ENCODE data around the gene KCNC3. TPM values are rescaled to one million over a fixed set of nuclear protein-coding genes. Genes with fewer than 3 reads are reported as not detected.

KCNC3 gene
- polyA plus RNA-seq, 2 of the 4 experiments (the other 2 are of a cell fraction): 0.17 to 1.4 TPM

DNA sequence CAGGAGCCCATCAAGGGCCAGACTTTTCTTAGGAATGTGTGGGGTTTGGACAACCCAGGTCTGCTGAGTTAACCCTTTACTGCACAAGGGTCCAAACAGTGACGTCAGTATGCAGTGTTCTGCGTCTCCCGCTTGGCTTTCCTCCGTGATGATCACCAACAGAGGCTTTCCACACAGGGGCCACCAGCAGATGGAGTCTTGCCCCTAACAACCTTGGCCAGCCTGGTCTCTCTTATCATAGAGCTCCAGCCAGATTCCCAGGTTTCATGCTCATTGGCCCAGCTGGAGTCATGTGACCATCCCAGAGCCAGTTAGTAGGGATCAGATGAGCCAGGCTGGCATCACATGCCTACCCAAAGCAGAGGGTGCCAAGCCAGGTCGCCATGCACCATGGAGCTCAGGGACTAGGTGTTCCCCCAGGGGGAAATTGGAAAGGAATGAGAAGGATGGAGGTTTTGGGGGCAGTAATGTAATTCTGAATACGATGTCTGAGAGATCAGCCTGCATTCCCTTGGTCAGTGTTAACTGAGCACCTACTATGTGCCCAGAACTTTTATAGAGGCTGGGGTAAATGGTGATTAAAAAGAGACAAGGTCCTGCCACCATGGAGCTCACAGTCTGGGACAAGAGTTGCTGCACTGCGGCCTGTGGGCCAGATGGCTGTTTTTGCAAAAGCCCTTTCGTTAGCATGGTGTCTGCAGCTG lies 64.5 kb downstream of the KCNC3 start:
- POLR2A ChIA-PET: interaction anchor here (0.6 to 1.2 kb wide), 2 partner anchors 64 to 401 kb away, joined by 4 to 5 read pairs; partner anchors contain the start of gene KCNC3

DNA sequence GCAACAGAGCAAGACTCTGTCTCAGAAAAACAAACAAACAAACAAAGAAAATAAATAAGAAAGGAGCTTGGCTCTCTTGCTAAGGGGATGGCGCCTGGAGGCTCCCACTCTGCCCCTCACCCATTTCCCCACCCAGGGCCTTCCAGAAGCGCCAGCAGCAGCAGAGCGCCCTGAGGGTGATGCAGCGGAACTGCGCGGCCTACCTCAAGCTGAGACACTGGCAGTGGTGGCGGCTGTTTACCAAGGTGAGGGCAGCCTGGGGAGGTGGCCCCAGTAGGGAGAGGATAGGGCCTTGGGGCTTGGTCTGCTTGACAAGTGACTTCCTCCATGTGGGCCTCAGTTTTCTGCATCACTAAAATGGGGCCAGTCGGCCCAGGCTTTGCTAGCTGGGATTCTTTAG lies 66.0 kb downstream of the KCNC3 start:
- H3K9me3 ChIP-seq: no peaks in the 10 kb centered on the region
- ATAC-seq (no peak), DNase-seq (ENCODE audit: low read depth in 1 of 2, low spot score in 1 of 2) (no peak), FAIRE-seq (no peak)
- no peak for TF ChIP-seq CHD4 (IDR thresholded peaks at IDR 0.05; ENCODE audit: borderline replicate concordance)
- TF ChIP-seq, protein P1, sequence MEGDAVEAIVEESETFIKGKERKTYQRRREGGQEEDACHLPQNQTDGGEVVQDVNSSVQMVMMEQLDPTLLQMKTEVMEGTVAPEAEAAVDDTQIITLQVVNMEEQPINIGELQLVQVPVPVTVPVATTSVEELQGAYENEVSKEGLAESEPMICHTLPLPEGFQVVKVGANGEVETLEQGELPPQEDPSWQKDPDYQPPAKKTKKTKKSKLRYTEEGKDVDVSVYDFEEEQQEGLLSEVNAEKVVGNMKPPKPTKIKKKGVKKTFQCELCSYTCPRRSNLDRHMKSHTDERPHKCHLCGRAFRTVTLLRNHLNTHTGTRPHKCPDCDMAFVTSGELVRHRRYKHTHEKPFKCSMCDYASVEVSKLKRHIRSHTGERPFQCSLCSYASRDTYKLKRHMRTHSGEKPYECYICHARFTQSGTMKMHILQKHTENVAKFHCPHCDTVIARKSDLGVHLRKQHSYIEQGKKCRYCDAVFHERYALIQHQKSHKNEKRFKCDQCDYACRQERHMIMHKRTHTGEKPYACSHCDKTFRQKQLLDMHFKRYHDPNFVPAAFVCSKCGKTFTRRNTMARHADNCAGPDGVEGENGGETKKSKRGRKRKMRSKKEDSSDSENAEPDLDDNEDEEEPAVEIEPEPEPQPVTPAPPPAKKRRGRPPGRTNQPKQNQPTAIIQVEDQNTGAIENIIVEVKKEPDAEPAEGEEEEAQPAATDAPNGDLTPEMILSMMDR (IDR thresholded peaks at IDR 0.05): no peak
- TF ChIP-seq, protein P2, sequence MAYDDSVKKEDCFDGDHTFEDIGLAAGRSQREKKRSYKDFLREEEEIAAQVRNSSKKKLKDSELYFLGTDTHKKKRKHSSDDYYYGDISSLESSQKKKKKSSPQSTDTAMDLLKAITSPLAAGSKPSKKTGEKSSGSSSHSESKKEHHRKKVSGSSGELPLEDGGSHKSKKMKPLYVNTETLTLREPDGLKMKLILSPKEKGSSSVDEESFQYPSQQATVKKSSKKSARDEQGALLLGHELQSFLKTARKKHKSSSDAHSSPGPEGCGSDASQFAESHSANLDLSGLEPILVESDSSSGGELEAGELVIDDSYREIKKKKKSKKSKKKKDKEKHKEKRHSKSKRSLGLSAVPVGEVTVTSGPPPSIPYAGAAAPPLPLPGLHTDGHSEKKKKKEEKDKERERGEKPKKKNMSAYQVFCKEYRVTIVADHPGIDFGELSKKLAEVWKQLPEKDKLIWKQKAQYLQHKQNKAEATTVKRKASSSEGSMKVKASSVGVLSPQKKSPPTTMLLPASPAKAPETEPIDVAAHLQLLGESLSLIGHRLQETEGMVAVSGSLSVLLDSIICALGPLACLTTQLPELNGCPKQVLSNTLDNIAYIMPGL (CRISPR knock-in tag; IDR thresholded peaks at IDR 0.05; ENCODE audit: borderline replicate concordance): no peak
- no peak for TF ChIP-seq HOXB5 (CRISPR knock-in tag; IDR thresholded peaks at IDR 0.05)
- TF ChIP-seq SREBF2 (IDR thresholded peaks at IDR 0.05): no peak
- no peak for TF ChIP-seq PHF8 (IDR thresholded peaks at IDR 0.05; ENCODE audit: borderline replicate concordance, low read depth)
- TF ChIP-seq, protein P3, sequence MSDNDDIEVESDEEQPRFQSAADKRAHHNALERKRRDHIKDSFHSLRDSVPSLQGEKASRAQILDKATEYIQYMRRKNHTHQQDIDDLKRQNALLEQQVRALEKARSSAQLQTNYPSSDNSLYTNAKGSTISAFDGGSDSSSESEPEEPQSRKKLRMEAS (IDR thresholded peaks at IDR 0.05): no peak
- TF ChIP-seq RARB (CRISPR knock-in tag; IDR thresholded peaks at IDR 0.05): no peak
- H3K4me1 ChIP-seq: no peaks in the 10 kb centered on the region
- H3K4me3 ChIP-seq: no peak overlapping the region
- CTCF ChIA-PET: interaction anchor here (0.8 to 2.6 kb wide), 10 partner anchors 10 to 116 kb away, joined by 3 to 10 read pairs (median 4); no protein-coding TSS in a partner anchor
- POLR2A ChIA-PET: interaction anchor here (0.9 kb wide), 1 partner anchor 53 kb away, joined by 7 read pairs; no protein-coding TSS in a partner anchor
- no peak overlapping the region for H3K4me2 ChIP-seq
- no peak overlapping the region for H3K27ac ChIP-seq
- 92% methylated on average over 8 of the region's 8 CpGs for whole genome bisulfite sequencing (ENCODE audit: missing lambda C conversion rate)

More for the DNA sequence above, 64.5 kb downstream of the KCNC3 start:
- peak; percentile 32 to 76; a peak in 3 of 6 replicates for ATAC-seq
- no peaks in the 10 kb centered on the region for H3K9me3 ChIP-seq
- CTCF ChIA-PET: interaction anchor here (0.6 to 2.6 kb wide), 9 partner anchors 14 to 117 kb away, joined by 3 to 10 read pairs (median 3); partner anchors contain the start of gene KCNC3
- H3K4me3 ChIP-seq: no peak overlapping the region
- H3K27ac ChIP-seq: no peak overlapping the region
- FAIRE-seq: no peak
- no peaks in the 10 kb centered on the region for H3K4me1 ChIP-seq
- peak; percentile 43 to 58 for DNase-seq (ENCODE audit: low read depth in 1 of 2, low spot score in 1 of 2)
- 81% methylated on average over 8 of the region's 8 CpGs for WGBS (ENCODE audit: missing lambda C conversion rate)
- no peak overlapping the region for H3K4me2 ChIP-seq
- TF ChIP-seq, protein P1 (IDR thresholded peaks at IDR 0.05): 0 out of 3 replicates have a peak, but pooled peaks have one; percentile 10
- peak in 1 of 2 experiments; percentile 34; a peak in 2 of 5 replicates for TF ChIP-seq RAD21 (conservative IDR thresholded peaks at IDR 0.05 in 1 of 2, IDR thresholded peaks at IDR 0.05 in 1 of 2)
- no peak for TF ChIP-seq KDM5A (IDR thresholded peaks at IDR 0.05)
- TF ChIP-seq EP300 (IDR thresholded peaks at IDR 0.05): no peak
- TF ChIP-seq, protein P4, sequence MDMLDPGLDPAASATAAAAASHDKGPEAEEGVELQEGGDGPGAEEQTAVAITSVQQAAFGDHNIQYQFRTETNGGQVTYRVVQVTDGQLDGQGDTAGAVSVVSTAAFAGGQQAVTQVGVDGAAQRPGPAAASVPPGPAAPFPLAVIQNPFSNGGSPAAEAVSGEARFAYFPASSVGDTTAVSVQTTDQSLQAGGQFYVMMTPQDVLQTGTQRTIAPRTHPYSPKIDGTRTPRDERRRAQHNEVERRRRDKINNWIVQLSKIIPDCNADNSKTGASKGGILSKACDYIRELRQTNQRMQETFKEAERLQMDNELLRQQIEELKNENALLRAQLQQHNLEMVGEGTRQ (IDR thresholded peaks at IDR 0.05): peak; percentile 82

Other genes starting within 250 kb of the KCNC3 start
- gene IZUMO2, start 166.1 kb downstream of the KCNC3 start, polyA plus RNA-seq (2011; rRNA removed): not detected in 2 replicates
- not detected in 3 replicates for gene IZUMO2, start 166.1 kb downstream of the KCNC3 start, polyA plus RNA-seq (2017; fragmentation: RNase III; extraction: RNeasy Plus Mini Kit Qiagen cat#74134 plus additional on column Dnase treatment)
- gene MYH14, start 125.8 kb downstream of the KCNC3 start, polyA plus RNA-seq (2011; rRNA removed): 4.0 and 4.8 TPM in 2 replicates
- gene MYH14, start 125.8 kb downstream of the KCNC3 start, polyA plus RNA-seq (2017; fragmentation: RNase III; extraction: RNeasy Plus Mini Kit Qiagen cat#74134 plus additional on column Dnase treatment): 6.4 to 7.0 TPM (median 6.5 TPM) in 3 replicates
- gene NAPSA, start 36.3 kb upstream of the KCNC3 start, polyA plus RNA-seq (2011; rRNA removed): 1.3 and 1.7 TPM in 2 replicates
- gene NAPSA, start 36.3 kb upstream of the KCNC3 start, polyA plus RNA-seq (2017; fragmentation: RNase III; extraction: RNeasy Plus Mini Kit Qiagen cat#74134 plus additional on column Dnase treatment): 1.5 to 2.0 TPM (median 1.7 TPM) in 3 replicates
- 39.2 and 39.3 TPM in 2 replicates for gene NR1H2, start 47.1 kb upstream of the KCNC3 start, polyA plus RNA-seq (2011; rRNA removed)
- 52.5 to 69.7 TPM (median 67.0 TPM) in 3 replicates for gene NR1H2, start 47.1 kb upstream of the KCNC3 start, polyA plus RNA-seq (2017; fragmentation: RNase III; extraction: RNeasy Plus Mini Kit Qiagen cat#74134 plus additional on column Dnase treatment)
- 24.2 and 26.1 TPM in 2 replicates for gene POLD1, start 55.0 kb upstream of the KCNC3 start, polyA plus RNA-seq (2011; rRNA removed)
- 84.9 to 88.8 TPM (median 88.0 TPM) in 3 replicates for gene POLD1, start 55.0 kb upstream of the KCNC3 start, polyA plus RNA-seq (2017; fragmentation: RNase III; extraction: RNeasy Plus Mini Kit Qiagen cat#74134 plus additional on column Dnase treatment)
- not detected in 2 replicates for gene SPIB, start 89.6 kb upstream of the KCNC3 start, polyA plus RNA-seq (2011; rRNA removed)
- 0.03 to 0.54 TPM (median 0.12 TPM) in 3 replicates for gene SPIB, start 89.6 kb upstream of the KCNC3 start, polyA plus RNA-seq (2017; fragmentation: RNase III; extraction: RNeasy Plus Mini Kit Qiagen cat#74134 plus additional on column Dnase treatment)
- 0.03 TPM in 1 of 2 replicates, not detected in the other for gene MYBPC2, start 103.5 kb upstream of the KCNC3 start, polyA plus RNA-seq (2011; rRNA removed)
- gene MYBPC2, start 103.5 kb upstream of the KCNC3 start, polyA plus RNA-seq (2017; fragmentation: RNase III; extraction: RNeasy Plus Mini Kit Qiagen cat#74134 plus additional on column Dnase treatment): 0.03 to 0.10 TPM in 2 of 3 replicates, not detected in the other
- 52.8 and 54.0 TPM in 2 replicates for gene EMC10, start 147.1 kb upstream of the KCNC3 start, polyA plus RNA-seq (2011; rRNA removed)
- 140 to 147 TPM (median 147 TPM) in 3 replicates for gene EMC10, start 147.1 kb upstream of the KCNC3 start, polyA plus RNA-seq (2017; fragmentation: RNase III; extraction: RNeasy Plus Mini Kit Qiagen cat#74134 plus additional on column Dnase treatment)
- 0.57 and 1.1 TPM in 2 replicates for gene GARIN5A, start 147.5 kb upstream of the KCNC3 start, polyA plus RNA-seq (2011; rRNA removed)
- 1.5 to 2.5 TPM (median 1.7 TPM) in 3 replicates for gene GARIN5A, start 147.5 kb upstream of the KCNC3 start, polyA plus RNA-seq (2017; fragmentation: RNase III; extraction: RNeasy Plus Mini Kit Qiagen cat#74134 plus additional on column Dnase treatment)
- 19.3 and 24.2 TPM in 2 replicates for gene JOSD2, start 181.8 kb upstream of the KCNC3 start, polyA plus RNA-seq (2011; rRNA removed)
- gene JOSD2, start 181.8 kb upstream of the KCNC3 start, polyA plus RNA-seq (2017; fragmentation: RNase III; extraction: RNeasy Plus Mini Kit Qiagen cat#74134 plus additional on column Dnase treatment): 55.5 to 62.4 TPM (median 61.7 TPM) in 3 replicates
- not detected in 2 replicates for gene ASPDH, start 184.5 kb upstream of the KCNC3 start, polyA plus RNA-seq (2011; rRNA removed)
- not detected in 3 replicates for gene ASPDH, start 184.5 kb upstream of the KCNC3 start, polyA plus RNA-seq (2017; fragmentation: RNase III; extraction: RNeasy Plus Mini Kit Qiagen cat#74134 plus additional on column Dnase treatment)
- gene LRRC4B, start 239.1 kb upstream of the KCNC3 start, polyA plus RNA-seq (2011; rRNA removed): 0.49 and 0.54 TPM in 2 replicates
- gene LRRC4B, start 239.1 kb upstream of the KCNC3 start, polyA plus RNA-seq (2017; fragmentation: RNase III; extraction: RNeasy Plus Mini Kit Qiagen cat#74134 plus additional on column Dnase treatment): 0.67 to 1.2 TPM (median 0.97 TPM) in 3 replicates

All from A549 (cell line).